HG03196 (cell line): ENCODE measurements around the gene LGALS12.
A peak's percentile ranks its signal among the peaks of the same experiment; 100 is the strongest.
"Not testable (repeated sequence)": the region's sequence is repeated elsewhere in the genome, so short reads cannot be mapped to it uniquely, and the experiment has no call there.

Experiments used
- ATAC-seq: cut with Tn5 transposase; IDR thresholded peaks from one replicate; pipeline ENCODE4 v1.9.1; 2021; ENCODE audit not compliant: unreplicated experiment

Gene LGALS12

DNA sequence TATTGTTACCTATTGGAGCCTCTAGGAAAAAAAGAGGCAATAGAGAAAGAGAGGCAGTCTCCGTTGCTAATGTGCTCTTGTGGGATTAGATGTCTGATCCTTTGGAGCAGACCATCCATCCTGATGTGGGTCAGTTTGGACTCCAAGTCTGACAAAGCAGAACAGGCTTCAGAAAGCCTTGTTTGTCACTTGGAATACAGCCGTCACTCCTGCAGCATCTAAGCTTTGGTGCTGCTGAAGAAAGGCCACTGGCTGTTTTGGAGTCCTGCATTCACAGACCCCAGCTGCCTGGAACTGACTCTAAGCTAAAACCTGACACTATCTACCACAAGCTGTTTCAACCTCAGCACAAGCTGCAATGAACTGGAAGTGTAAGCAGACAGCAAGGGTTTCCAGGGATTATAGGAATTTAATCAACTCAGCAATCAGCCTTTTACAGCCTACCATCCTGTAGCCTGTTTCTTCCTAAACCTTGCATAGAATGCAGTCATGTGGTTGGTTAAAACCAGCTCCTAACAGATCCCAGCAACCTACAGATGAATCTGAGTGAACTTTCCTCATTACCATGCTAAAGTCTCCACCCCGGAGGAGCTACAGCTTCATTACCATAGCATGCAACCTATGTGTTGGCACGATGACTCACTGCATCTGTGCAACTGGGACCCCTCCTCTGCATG is 27.1 kb downstream of the LGALS12 start:
- no peak for ATAC-seq

DNA sequence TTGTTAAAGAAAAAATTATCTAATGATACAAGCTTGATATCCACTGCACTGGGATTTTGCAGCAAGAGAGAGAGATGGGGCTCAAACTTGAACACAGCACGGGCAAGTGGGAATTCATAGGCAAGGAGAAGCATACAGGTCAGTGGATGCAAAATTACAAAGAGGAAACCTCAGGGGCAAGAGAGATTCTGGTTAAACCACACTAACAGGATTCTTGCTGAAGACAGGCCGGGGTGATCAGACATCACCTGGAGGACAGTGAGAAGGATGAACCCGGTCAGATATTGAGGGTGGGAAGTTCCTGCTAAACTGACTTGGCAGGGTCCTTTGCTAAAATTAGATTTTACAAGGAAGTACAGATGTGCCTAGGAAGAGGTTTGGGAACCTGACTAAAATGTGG is 28.2 kb downstream of the LGALS12 start:
- ATAC-seq = no peak

- ATAC-seq = no peak
Measured at GRCh38 chr11:63534895-63535461, 29.1 kb downstream of the LGALS12 start.

DNA sequence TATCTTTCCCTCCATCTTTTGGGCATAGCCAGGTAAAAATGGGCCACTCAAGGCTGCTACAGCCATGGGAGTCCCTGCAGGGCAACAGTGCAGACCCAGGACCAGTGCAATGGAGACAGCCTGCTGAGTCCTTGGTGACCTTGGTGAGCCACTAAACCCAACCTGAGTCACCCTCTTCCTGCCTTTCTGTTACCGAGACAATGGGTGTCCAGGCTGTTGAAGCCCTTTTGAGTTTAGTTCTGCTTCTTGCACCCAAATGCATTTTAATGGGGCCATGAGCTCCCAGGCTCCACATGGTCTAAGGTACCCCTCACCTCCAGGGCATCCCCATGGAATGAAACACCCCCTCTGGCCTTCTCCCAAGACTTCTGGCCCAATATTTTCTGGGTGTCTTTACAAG is 29.9 kb downstream of the LGALS12 start:
- no peak for ATAC-seq

DNA sequence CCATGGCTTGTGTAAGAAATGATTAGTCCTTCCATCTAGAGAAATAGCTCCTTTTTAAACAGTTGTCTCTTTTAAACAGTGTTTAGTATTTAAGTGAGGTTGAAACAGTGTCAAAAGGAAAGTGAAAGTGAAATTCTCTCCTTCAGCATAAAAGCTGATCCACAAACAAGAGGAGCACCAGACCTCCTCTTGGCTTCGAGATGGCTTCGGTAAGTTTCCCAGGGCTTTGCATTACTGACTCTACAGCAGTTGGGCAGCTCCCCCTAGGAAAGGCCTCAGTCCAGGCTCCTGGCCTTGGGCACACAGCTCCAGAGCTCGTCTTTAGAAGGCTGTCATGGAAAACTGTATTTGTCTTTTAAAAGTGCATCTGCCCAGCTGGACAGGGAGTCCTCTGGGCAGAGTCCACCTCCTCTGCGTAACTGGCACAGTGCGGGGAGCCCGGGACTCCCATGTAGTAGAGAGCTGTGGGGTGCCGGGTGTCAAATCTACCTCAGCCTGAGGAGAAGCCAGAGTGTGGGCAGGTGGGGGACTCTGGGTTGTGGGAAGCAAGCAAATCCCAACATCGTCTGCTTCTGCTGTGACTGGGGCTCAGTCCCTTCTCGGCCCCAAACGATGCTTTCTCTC is 30.9 kb downstream of the LGALS12 start, which contains the start of gene PLAAT4:
Gene PLAAT4 (plus strand): TSS at position 140 of the 624 bp plus-strand sequence. CDS start 61 bp downstream, at position 201.
- no peak for ATAC-seq

GRCh38 chr11:63537293-63538101 is 31.6 kb downstream of the LGALS12 start:
- ATAC-seq = no peak

- ATAC-seq = not testable (repeated sequence)
Measured at GRCh38 chr11:63542506-63542905, 36.6 kb downstream of the LGALS12 start.

- ATAC-seq = no peak
Measured at GRCh38 chr11:63543711-63544110, 37.8 kb downstream of the LGALS12 start.

GRCh38 chr11:63547061-63547460 is 41.2 kb downstream of the LGALS12 start:
- ATAC-seq = no peak

DNA sequence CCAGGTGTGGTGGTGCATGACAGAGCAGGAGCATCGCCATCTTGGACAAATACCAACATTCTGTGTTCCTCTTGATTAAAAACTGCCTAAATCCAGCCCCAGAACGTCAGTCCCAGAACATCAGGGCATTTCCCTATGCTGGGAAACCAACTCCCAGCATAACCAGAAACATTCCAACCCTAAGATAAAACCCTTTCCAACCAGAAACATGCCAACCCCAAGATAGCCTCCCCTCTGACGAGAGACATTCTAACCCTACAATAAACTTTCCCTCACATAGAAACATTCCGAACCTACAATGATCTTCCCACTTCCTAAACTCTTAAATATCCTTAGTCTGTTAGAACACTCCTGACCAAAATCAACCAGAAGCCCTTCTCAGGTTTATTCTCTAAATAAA is 42.3 kb downstream of the LGALS12 start:
- no peak for ATAC-seq

GRCh38 chr11:63549411-63549810 is 43.5 kb downstream of the LGALS12 start:
- no peak for ATAC-seq

GRCh38 chr11:63550156-63550700 is 44.3 kb downstream of the LGALS12 start:
- ATAC-seq = not testable (repeated sequence)

- no peak for ATAC-seq
Measured at GRCh38 chr11:63551091-63551888, 45.4 kb downstream of the LGALS12 start.

DNA sequence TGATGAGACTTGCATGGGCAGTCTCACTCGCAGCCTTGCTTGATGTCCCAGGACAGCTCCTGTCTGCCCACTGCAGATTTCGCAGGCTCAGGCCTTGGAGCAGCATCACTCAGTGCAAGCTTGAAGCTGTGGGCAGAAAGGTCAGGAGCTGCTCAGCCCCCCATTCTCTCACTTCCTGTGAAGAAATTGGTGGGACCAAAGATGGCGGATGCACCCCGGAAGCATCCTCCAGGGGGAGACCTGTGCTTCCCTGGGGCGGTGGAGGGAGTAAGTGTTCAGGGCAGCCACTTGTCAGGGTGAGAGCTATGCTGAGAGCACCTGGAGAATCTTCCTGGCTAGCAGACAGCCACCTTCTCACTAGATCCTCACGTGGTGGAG is 46.0 kb downstream of the LGALS12 start:
- no peak for ATAC-seq

- ATAC-seq = no peak
Measured at GRCh38 chr11:63552921-63553320, 47.0 kb downstream of the LGALS12 start.

- peak; percentile 55 for ATAC-seq
Measured at GRCh38 chr11:63553759-63554158, 47.9 kb downstream of the LGALS12 start.

DNA sequence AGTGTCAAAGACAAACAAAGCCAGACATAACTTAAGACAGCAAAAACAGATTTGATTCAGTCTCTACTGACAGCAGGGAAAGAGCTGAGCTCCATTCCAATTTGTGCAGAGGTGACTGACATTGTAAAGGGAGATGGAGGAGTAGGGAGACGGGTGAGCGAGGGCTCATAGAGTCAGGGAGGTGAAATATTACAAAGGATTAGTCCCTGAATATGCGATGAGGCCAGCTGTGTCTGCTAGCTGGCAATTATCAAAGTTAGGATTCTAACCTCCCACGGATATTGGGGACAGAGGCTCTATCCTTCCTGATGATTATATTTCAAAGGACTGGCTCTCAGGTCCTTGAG is 49.0 kb downstream of the LGALS12 start:
- ATAC-seq = no peak

GRCh38 chr11:63556404-63557013 is 50.6 kb downstream of the LGALS12 start:
- no peak for ATAC-seq

DNA sequence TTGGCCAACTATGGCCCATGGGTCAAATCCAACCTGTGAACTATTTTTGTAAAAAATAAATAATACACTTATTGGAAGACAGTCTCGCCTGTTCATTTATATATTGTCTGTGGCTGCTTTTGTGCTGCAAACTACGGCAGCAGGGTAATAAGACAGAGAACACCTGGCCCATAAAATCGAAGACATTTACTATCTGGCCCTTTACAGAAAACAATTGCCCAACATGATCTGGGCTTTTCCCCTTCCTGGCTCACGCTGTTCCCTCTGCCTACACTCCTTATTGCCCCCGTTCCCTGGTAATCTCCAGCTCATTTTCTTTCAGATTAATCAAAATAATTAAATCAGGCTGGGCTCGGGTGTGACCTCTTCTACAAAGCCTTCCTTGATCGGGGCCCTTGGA is 51.7 kb downstream of the LGALS12 start:
- no peak for ATAC-seq

DNA sequence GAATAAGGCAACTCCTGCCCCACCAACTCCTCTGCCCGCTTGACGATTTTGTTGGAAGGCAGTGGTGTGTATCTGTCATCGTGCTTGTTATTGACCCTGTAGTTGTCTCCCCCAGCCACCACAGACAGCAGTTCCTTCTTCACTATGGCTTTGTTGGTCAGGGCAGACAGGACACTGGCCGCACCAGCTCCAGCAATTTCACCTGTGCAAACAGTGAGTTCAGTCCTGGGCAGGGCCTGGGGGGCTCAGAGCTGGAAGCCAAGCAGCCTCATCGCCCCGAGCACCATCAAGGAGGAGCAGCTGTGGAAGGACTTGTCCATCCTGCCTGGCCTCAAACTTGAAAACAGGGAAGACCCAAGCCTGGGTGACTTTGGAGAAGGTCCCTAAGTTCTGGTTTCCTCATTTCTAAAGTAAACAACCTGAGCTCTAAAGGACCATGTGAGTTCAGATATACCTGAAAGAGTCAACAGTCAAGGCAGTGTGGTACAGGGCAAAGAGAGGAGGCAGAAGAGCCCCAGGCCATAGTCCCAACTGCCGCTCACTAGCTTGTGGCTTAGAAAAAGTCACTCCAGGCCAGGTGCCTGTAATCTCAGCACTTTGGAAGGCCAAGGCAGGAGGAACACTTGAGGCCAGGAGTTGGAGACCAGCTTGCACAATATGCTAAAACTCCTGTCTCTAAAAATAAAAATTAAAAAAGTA is 52.7 kb downstream of the LGALS12 start:
- ATAC-seq = no peak
